ENCODE data around the gene MTFR1L. TPM values are rescaled to one million over a fixed set of nuclear protein-coding genes. Genes with fewer than 3 reads are reported as not detected.
"Not testable (repeated sequence)": the region's sequence is repeated elsewhere in the genome, so short reads cannot be mapped to it uniquely, and the experiment has no call there.

Gene MTFR1L
- total RNA-seq, 1 donor: 55.2 TPM

GRCh38 chr1:25821112-25821476 lies 1.3 kb downstream of the MTFR1L start:
- DNase-seq (ENCODE audit: low read depth in 2 of 3, low spot score in 2 of 3): no peak

- no peak for DNase-seq (ENCODE audit: low read depth in 2 of 3, low spot score in 2 of 3)
Measured at GRCh38 chr1:25821630-25822091, 1.9 kb downstream of the MTFR1L start.

- DNase-seq (ENCODE audit: low read depth in 2 of 3, low spot score in 2 of 3): no peak
Measured at GRCh38 chr1:25825605-25826004, 5.9 kb downstream of the MTFR1L start.

- no peak for DNase-seq (ENCODE audit: low read depth in 2 of 3, low spot score in 2 of 3)
Measured at GRCh38 chr1:25826571-25826970, 6.8 kb downstream of the MTFR1L start.

DNA sequence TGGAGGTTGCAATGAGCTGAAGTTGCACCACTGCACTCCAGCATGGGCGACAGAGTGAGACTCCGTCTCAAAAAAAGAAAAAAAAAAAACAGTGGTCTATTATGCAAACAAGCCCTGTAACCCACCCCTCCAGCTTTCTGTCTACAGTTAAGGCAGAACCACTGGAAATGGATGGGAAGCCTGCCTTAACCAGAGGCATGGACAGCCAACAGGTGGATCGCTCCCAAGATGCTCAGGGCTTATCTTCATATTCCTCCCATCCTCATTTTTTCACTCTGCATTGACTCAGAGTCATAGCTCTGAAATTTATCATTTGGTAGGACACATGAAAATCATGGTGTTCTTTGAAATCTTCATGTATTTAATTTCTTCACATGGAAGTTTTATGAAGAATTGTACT lies 8.7 kb downstream of the MTFR1L start:
- no peak for DNase-seq (ENCODE audit: low read depth in 2 of 3, low spot score in 2 of 3)

DNA sequence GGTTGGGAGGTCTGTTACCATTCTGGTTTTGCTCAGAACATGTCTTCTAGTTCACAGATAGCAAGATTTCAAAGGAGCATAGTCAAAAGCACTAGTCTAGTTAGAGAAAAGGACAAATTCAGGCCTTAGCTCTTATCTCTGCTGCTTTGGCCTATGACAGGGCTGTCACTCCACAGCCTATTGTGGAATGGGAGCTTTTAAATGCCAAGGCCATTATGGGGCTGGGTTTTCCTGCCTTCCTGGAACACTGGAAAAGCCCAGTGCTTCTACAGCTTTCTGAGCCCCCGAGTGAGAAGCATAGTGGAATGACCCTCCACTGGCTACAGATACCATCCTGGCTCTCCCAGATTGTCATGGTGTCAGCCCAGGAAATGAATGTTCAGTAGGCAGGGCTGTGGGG lies 9.3 kb downstream of the MTFR1L start:
- DNase-seq (ENCODE audit: low read depth in 2 of 3, low spot score in 2 of 3): no peak

DNA sequence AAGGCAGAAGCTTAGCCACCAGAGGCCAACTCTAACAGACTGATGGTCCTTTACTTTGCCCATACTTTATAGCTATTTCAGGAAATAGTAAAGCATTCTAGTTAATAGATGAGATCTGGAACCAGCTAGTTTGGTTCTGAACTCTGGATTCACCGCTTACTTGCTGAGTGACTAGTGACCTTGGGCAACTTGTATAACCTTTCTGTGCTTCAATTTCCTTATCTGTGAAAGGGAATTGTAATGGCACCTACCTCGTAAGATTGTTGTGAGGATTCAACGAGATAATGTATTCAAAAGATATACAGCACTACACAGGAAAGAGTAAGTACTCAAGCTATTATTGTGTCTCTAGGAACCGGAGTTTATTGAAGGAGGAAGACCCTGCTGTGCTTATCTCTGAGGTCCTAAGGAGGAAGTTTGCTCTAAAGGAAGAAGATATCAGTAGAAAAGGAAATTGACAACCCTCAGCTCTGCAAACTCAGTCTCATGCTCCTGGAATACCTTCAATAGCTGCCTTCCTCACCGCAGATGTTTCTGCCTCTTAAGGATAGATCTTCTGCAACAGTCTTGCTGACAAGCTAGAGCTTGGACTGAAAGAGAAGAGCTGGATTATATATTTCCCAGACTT lies 11.9 kb downstream of the MTFR1L start:
- DNase-seq (ENCODE audit: low read depth in 2 of 3, low spot score in 2 of 3): no peak

GRCh38 chr1:25832336-25833037 lies 12.7 kb downstream of the MTFR1L start:
- no peak for DNase-seq (ENCODE audit: low read depth in 2 of 3, low spot score in 2 of 3)

- DNase-seq (ENCODE audit: low read depth in 2 of 3, low spot score in 2 of 3): no peak
Measured at GRCh38 chr1:25833158-25833557, 13.4 kb downstream of the MTFR1L start.

GRCh38 chr1:25834894-25835293 lies 15.1 kb downstream of the MTFR1L start:
- no peak for DNase-seq (ENCODE audit: low read depth in 2 of 3, low spot score in 2 of 3)

- no peak for DNase-seq (ENCODE audit: low read depth in 2 of 3, low spot score in 2 of 3)
Measured at GRCh38 chr1:25836695-25837094, 16.9 kb downstream of the MTFR1L start.

DNA sequence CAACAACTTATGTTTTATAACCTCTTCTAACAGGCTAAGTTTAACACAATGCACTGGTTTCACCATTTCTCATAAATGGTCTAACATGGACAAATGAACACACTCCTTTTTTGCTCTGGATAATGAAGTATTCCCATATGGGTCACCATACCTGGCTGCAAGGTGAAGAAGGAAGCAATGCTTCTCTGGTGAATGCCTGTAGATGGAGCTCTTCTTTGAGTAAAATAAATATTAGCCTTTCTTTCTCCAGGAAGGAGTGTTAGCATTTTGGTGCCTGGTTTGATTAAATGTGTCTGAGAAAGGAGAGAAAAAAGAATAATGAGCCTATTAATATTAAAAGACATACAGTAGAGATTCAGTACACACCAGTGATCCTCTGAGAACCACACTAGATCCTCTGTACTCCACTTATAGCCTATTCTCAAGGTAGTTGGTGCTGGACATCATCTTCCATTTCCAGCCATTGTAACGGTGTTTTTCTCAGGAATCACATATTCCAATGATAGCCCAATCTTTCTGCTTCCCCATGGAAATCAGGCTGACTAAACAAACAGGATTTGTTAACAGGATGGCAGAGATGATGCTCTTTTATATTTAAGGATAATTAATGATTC lies 17.6 kb downstream of the MTFR1L start:
- DNase-seq (ENCODE audit: low read depth in 2 of 3, low spot score in 2 of 3): peak in 1 of 3 donors; percentile 44

- not testable (repeated sequence) for DNase-seq (ENCODE audit: low read depth in 2 of 3, low spot score in 2 of 3)
Measured at GRCh38 chr1:25839808-25840207, 20.1 kb downstream of the MTFR1L start.

GRCh38 chr1:25843483-25843882 lies 23.7 kb downstream of the MTFR1L start:
- no peak for DNase-seq (ENCODE audit: low read depth in 2 of 3, low spot score in 2 of 3)

DNA sequence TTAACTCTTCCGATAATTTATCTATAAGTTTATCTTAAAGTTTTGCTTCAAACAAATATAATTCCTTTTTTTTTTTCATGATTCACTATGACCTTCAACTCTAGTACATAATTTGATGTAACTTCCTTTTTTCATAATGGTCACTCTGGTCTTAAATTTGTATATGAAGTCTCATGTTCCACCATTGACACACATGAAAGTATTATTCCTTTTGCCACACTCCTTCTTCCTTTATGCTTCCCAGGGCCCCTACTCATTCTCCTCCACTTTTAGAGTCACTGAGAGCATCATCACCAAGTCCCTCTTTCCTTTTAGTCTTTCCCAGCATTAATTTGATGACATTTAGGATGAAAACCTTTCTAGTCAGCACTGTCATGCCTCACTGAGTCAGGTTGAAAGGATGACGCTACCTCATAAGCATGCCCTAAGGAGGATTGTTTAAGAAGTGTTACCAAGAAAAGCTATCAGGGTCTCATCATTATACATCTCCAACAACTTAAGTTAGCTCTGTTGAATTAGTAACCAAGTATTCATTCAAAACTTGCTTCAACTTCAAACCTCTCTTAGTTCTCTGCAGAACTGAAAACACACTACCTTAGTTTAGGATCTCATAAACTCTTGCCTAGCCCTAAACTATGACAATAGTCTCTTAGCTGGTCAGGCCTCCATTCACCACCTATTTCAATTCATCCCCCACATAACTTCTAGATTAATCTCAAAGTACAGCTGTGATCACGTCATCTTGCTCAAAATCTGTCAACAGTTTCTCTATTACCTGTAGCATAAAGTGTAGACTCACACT lies 25.0 kb downstream of the MTFR1L start:
- no peak for DNase-seq (ENCODE audit: low read depth in 2 of 3, low spot score in 2 of 3)

- no peak for DNase-seq (ENCODE audit: low read depth in 2 of 3, low spot score in 2 of 3)
Measured at GRCh38 chr1:25845664-25846063, 25.9 kb downstream of the MTFR1L start.

DNA sequence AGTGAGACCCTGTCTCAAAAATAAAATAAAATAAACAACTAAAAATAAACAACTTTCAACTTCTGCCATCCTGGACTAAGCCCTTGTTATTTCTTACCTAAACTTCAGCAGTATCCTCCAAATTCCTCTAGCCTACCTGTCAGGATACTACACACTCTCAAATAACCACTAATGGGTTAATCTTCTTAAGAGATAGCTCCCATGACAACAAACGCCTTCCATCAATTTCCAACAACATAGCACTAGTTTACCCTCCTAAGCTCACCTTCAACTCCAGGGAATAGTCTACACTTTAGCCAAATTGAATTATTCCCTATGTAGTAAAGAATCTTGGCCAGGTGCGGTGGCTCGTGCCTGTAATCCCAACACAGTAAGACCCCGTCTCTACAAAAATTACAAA lies 28.2 kb downstream of the MTFR1L start:
- DNase-seq (ENCODE audit: low read depth in 2 of 3, low spot score in 2 of 3): no peak

- no peak for DNase-seq (ENCODE audit: low read depth in 2 of 3, low spot score in 2 of 3)
Measured at GRCh38 chr1:25848531-25848930, 28.8 kb downstream of the MTFR1L start.

DNA sequence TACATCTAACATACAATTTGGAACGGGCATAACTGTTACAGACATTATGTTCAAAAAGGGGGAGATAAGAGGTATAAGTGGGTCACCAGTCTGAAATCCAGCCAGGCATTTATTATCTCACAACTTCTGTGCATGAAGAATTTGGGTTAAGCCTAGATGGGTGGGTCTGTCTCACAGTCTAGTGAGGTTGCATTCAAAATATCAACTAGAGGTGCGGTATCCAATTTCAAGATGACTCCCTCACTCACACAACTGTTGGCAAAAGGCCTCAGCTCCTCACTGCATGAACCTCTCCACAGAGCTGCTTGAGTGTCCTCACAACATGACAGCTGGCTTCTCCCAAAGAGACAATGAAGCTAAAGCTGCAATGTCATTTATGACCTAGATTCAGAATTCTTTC lies 34.8 kb downstream of the MTFR1L start:
- DNase-seq (ENCODE audit: low read depth in 2 of 3, low spot score in 2 of 3): no peak

DNA sequence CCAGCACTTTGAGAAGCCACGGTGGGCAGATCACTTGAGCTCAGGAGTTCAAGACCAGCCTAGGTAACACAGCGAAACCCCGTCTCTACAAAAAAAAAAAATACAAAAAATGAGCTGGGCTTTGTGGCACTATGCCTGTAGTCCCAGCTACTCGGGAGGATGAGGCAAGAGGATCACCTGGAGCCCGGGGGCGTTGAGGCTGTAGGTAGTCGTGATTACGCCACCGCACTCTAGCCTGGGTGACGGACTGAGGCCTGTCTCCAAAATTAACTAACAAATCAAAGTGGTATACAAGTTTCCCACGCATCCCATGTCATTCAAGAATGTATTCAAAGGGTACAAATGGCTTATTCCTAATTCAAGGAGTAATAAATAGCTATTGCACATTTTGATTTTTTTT lies 37.1 kb downstream of the MTFR1L start:
- DNase-seq (ENCODE audit: low read depth in 2 of 3, low spot score in 2 of 3): no peak

- no peak for DNase-seq (ENCODE audit: low read depth in 2 of 3, low spot score in 2 of 3)
Measured at GRCh38 chr1:25858494-25858893, 38.7 kb downstream of the MTFR1L start.

Measured in hematopoietic multipotent progenitor cell (in vitro differentiated cells).